Uterus (tissue), 2 donors: ENCODE measurements around the gene ZFYVE27.

Experiments used
- CTCF ChIP-seq, 4 experiments: fragments of 200-600 bp in 2 of 4; fragments of 450-650 bp in 2 of 4; sonication (generic) in 2 of 4; IDR thresholded peaks; one replicate each; pipeline ENCODE4 v1.5.1; 2016 to 2019; ENCODE audit warnings: antibody characterized with exemption in 4 of 4, mild to moderate bottlenecking in 2 of 4, moderate library complexity in 1 of 4
- POLR2A ChIP-seq, 2 donors: fragments of 450-650 bp; IDR thresholded peaks; one replicate each; pipeline ENCODE4 v1.6.1; 2016; ENCODE audit warnings: antibody characterized with exemption in 2 of 2, mild to moderate bottlenecking in 1 of 2, moderate library complexity in 1 of 2

- TF ChIP-seq CTCF (IDR thresholded peaks at IDR 0.05) (no peak), POLR2A (IDR thresholded peaks at IDR 0.05) (no peak)
Observed at GRCh38 chr10:97715259-97715874, 21.6 kb upstream of the ZFYVE27 start.
